ENCODE measurements around the gene KCNIP4.

KCNIP4 gene

GRCh38 chr4:21046141-21046540 lies 902.4 kb downstream of the KCNIP4 start:
- DNase-seq (ENCODE audit: low read depth): no peak

GRCh38 chr4:21045119-21045518 lies 903.5 kb downstream of the KCNIP4 start:
- DNase-seq (ENCODE audit: low read depth): no peak

DNA sequence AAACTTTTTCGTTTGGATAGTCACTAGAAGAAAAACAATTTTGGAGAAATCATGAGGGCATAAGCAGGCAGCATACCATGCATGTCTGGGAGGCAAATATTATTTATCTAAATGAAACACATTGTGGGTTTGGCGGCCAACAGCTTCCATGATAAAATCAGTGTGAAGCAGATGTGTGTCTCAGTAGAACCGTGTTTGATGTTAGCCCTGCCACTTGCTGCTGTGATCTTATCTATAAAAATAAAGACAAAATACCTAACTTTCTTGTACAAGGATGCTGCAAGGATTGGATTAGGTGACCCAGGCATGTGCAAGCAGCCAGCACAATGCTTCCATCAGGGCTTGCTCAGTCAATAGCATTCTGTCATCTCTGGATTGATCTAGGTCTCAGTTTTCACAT lies 906.9 kb downstream of the KCNIP4 start:
- no peak for DNase-seq (ENCODE audit: low read depth)

DNA sequence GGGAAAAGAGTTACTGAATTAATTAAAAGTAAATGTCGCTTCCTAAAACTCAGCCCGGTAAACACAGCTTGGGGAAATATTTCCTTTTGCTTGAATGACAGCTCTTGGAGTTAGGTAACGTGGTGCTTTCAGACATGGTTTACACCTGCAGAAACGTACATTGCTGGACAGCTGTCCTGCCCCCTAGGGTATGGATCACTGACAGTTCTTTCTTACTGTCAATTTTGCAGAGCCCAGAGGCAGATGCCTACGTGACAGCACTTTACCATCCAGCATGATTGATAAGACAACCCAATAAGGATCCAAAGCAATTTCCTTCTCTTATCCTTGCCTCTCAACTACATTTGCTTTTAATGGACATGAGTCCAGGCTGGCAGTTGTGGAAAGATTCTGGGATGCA lies 913.8 kb downstream of the KCNIP4 start:
- no peak for DNase-seq (ENCODE audit: low read depth)

- no peak for DNase-seq (ENCODE audit: low read depth)
Observed at GRCh38 chr4:21032089-21032645, 916.4 kb downstream of the KCNIP4 start.

- no peak for DNase-seq (ENCODE audit: low read depth)
Observed at GRCh38 chr4:21018817-21019216, 929.8 kb downstream of the KCNIP4 start.

DNA sequence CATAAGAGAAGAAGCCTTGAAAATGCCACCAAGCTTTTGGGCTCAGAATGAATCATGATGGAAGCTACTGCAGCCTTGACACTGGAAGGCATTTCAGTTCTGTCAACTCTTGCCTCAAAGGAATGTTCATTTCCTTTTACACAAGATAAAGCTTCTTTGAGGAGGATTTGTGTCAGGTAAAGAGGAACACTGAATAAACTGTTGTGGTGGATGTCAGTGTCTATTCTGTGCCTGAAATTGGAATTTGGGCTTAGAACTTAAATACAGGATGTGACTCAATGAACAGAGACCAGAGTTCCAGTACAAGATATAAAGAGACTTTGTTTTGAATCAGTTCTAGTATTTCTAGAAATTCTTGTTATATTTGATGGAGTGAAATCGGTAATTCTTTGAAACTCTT lies 935.1 kb downstream of the KCNIP4 start:
- DNase-seq (ENCODE audit: low read depth): no peak

- DNase-seq (ENCODE audit: low read depth): no peak
Observed at GRCh38 chr4:21012851-21013331, 935.7 kb downstream of the KCNIP4 start.

DNA sequence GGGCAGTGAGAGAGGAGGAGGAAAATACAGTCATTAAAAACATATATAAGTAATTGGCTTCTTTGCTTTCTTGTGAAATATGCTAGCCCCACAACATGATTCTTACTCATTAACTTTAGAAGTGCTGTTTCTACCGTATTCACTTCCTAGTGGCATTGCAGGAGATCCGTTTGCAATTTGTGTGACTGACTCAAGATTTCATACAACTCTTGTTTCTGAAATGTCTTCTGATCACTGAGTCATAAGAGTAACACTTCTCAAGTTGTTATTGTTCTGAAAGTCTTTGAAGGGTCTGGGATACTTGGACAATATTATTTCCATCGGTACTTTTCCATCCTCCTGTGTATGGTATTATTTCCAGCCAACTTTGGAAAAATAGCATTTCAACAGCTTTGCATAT lies 937.5 kb downstream of the KCNIP4 start:
- DNase-seq (ENCODE audit: low read depth): no peak

DNA sequence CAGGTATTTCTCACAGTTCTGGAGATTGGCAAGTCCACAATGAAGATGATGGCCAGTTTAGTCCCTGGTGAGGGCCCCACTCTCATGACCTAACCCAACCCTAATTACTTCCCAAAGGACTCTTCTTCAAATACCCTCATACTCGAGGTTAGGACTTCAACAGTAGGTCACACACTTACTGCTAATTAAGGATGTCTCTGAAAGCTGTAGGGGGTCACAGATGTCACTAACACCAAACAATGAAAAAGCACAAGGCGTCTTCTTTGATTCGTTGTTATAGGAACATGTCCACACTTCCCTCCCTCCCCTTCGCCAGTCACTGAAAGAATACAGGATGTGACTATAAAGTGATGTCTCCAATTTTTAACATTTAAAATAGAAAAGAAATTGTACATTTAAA lies 938.6 kb downstream of the KCNIP4 start:
- DNase-seq (ENCODE audit: low read depth): no peak

DNA sequence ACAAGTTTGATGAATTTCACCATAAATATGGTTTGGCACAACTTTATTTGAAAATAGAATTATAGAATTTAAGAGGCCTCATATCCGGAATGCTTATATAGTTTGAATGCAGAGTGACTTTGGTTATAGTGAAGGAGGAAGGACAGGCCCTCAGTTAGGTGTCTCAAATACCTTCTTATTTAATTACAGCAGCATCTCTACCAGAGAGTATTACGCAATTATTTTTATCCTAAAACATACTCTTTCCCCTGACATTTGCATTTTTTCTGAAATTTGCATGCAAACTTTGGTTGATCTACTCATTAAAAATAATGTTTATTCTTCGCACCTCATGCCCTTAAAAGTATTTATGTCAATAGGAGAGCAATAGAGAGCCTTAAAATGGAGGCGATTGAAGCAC lies 942.9 kb downstream of the KCNIP4 start:
- DNase-seq (ENCODE audit: low read depth): no peak

DNA sequence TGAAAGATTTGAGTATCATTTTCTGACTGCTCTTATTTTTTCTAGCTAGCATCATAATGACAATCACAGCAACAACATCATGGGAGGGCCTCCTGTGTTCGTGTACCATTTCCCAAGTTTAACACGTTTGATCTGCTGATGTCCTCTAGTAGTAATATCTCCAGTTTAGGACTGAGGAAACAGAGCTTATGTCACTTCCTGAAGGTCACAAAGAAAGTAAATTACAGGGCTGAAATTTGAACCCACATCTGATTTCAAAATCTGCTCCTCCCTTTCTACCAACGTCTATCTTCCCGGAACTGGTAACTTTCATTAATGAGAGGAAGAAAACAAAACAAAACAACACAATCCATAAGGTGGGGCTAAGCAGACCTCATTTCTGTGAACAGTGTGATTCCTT lies 945.6 kb downstream of the KCNIP4 start:
- DNase-seq (ENCODE audit: low read depth): no peak

DNA sequence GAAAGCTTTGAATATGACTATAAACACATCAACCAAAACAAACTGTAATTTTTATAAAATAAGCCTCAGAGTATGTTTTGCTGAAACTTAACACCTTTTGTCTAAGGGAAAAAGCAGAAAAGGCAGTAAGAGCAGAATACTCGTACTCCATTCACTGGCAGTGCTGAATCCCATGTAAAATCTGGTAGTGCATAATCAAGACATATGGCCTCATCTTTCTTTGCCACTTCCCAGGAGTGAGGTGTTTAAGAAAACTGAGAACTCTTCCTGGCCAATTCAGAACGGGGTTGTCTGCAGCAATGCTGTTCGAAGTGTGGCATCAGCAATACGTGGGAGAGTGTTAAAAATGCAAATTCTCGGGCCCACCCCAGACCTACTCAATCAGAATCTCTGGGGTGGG lies 946.3 kb downstream of the KCNIP4 start:
- no peak for DNase-seq (ENCODE audit: low read depth)

DNA sequence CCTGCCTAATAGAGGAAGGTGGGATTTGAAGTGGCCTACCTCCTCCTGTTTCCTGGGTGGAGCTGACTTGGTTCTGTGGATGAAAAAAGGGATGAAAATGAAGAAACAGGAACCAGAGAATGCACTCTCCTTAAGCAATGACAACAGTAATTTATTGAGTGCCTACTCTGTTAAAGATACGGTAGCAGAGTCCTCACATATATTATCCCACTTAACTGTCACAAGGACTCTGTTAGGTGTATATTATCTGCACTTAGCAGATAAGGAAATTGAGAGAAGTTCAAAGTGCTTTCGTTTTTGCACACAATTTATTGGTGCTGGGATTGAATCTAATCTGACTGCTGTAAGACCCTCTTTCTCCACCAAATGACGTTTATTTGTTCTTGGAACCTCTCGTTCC lies 947.1 kb downstream of the KCNIP4 start:
- DNase-seq (ENCODE audit: low read depth): no peak

- no peak for DNase-seq (ENCODE audit: low read depth)
Observed at GRCh38 chr4:20997886-20998285, 950.7 kb downstream of the KCNIP4 start.

- no peak for DNase-seq (ENCODE audit: low read depth)
Observed at GRCh38 chr4:20995610-20996009, 953.0 kb downstream of the KCNIP4 start.

DNA sequence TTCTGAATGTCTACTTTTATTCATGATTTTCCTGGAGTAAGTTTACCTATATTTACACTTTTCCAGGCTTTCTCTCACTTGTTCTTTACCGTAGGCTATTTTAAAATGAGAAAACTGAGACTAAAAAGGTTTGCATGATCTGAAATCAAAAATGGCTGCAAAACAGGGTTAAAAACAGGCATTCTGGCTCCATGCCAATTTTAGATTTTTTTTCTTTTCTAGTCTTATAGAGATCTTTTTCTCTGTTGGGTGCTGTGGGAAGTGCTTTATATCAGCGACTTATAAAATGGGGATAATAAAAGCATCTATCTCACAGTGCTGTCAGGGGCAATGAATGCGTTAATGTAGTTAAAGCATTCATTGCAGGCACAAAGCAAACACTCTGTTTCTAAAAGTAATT lies 953.6 kb downstream of the KCNIP4 start:
- no peak for DNase-seq (ENCODE audit: low read depth)

GRCh38 chr4:20992002-20992401 lies 956.6 kb downstream of the KCNIP4 start:
- no peak for DNase-seq (ENCODE audit: low read depth)

DNA sequence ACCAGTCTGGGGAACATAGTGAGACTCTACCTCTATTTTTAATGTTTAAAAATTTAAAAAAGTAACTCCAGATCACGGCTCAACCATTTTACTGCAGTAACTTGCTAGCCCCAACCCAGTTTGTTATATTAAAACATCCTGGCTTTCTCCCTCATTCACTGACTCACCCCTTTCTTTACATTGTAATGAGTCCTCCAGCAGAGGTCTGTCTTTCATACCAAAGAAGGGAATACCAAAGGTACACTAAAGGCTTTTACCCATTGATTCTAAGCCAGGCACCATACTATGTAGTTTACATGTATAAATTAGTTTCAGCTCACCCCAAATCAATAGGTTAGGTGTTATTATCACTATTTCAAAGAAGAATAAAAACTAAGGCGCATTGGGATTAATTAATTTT lies 961.4 kb downstream of the KCNIP4 start:
- no peak for DNase-seq (ENCODE audit: low read depth)

DNA sequence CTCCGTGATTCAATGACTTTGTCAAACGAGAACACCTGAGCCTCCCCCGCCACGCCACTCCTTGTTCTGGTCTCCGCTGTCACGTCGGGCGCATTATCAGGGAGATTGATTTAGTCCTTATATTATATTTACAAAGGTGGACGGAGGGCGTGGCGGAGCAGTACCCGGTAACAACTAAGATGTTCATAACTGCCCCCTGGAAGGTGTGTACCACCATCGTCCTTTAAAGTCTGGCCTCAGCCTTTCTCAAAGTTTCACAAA lies 964.1 kb downstream of the KCNIP4 start:
- DNase-seq (ENCODE audit: low read depth): no peak

DNA sequence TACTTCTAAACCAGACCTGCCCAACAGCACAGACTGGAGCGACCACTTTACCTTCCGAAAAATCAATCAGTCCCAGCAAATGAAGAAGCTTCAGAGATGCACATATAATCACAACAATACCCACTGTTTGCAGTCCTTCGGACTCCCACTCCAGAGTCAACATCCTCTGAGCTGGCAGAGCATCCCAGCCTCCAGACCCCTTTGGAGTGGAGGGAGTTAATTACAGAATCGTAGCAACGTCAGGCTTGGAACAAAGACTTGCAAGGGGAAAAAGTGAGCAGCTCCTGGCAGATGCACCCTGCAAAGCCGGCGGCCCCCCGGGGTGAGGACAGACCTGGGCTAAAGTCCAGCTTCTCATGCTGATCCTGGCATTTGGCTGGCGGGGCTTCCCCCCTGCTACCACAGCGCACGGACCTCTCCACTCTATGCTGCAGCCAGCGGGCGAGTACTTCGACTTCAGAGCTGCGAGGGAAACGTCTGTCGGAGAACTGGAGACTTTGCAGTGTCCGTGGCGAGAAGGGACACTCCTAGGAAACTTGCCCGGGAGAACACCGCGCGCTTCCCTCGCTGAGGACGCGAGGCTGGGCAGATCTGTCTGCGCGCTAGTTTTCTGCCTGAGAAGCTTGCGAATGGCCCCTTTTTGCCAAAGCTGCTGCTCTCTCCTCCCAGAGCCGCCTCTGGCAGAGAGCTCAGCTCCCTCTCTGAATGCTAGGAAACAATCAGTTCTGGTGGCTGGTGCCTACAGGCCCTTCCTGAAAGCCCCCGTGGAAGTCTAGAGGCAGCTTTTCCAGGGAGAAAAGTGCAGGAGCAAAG lies 964.6 kb downstream of the KCNIP4 start:
- DNase-seq (ENCODE audit: low read depth): no peak

DNA sequence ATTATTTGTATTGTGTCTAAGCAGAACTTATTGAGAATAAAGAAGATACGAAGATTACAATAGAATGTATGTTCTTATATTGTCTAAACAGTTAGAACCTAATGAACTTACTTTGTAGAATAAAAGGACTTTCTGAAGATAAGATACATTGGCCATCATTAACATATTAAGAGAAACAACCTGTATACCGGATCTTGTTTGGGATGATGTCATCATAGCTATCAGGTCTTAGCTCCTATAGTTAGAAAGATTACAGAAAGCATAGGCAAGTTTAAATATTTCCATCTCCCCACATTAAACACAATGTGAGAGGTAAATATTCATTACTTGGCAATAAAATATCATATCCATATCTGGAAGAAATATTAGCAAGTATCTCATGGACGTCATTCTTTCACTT lies 966.0 kb downstream of the KCNIP4 start:
- no peak for DNase-seq (ENCODE audit: low read depth)

DNA sequence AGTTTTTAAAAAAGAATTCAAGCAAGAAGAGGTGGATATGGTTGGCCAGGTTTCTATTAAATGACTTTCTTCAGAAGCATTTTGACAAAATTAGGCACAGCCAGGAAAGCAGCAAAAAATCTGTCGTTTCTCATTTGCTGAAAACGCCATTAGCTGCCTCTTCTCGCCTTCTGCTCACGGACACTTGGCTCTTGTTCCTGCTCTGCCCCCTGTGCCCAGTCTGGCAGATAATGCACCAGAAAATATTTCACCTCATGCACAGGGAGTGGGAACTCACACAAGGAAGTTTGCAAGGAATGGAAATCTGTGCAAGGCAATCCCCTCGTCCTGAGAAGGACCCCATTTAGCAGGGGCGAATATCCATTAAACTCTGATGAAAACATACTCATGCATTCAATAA lies 988.3 kb downstream of the KCNIP4 start:
- no peak for DNase-seq (ENCODE audit: low read depth)

DNA sequence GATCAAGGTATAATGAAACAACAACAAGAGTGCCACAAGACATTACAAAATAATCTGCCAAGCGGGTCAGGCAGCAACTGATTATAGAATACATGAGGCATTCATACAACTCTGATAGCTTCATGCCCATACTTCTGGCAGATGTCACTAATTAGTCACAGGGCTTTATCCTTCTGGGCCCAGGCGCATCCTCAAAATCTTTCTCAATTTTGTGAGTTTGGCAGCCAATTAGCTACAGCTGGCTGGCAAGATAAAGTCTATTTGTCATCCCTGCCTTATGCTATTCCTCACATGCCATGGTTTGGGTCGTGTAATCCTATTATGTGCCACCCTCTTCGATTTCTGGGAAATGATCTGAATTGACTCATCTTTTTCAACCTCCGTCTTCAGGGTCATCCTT lies 994.0 kb downstream of the KCNIP4 start:
- DNase-seq (ENCODE audit: low read depth): no peak
